GM18951 (cell line): ENCODE results near the gene PLEK.

Experiments
- POLR2A ChIP-seq: IDR thresholded peaks from 4 replicates; pipeline ENCODE4 v1.6.1; 2011; ENCODE audit warnings: mild to moderate bottlenecking; ENCODE audit not compliant: insufficient read length, insufficient read depth; ENCODE audit errors: extremely low read depth
- in situ Hi-C: fragments of 300-500 bp; cut with MboI; formaldehyde crosslinking; loops from one replicate; pipeline ENCODE4 v1.12.0; 2022; ENCODE audit warnings: low sequenced_read_pairs, mixed read lengths, inconsistent platforms; ENCODE audit not compliant: unreplicated experiment

PLEK gene

GRCh38 chr2:68436270-68436669 lies 71.2 kb downstream of the PLEK start:
- TF ChIP-seq POLR2A, result no peak
- in situ Hi-C loops, result loop anchor here (5.0 kb wide), 1 partner anchor 79 kb away; no protein-coding TSS in a partner anchor

DNA sequence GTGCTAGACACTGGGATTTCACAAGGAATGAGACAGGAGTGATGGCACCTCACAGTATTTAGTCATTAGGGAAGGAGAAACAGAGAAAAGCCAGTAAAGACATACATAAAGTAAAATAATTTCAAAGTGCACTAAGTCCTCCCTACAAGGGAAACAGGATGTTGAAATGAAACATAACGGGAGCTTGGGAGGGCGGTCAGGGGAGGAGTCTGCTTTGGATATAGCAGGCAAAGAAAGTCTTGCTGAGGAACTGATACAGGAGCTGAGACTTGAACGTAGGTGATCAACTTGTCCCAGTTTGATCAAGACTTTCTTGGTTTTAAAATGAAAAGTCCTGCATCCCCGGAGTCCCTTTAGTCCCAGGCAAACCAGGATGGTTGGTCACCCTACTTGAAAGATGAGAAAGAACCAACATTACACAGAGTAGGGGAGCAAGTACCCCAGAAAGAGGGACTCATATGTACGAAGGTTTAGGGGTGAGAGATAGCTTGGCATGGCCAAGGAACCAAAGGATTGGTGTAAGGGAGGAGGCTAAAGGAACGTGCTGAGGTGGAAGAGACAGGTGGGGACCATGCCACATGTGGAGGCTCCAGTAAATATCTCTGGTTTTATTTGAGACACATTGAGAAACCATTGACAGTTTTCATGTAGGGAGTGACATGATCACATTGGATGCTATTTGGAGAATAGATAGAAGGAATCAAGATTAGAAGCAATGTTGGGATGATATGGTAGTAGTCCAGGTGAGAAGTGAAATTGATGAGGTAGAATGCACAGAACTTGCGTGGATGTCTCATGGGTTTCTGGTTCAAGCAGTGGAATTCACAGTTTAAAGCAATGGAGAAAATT lies 73.6 kb downstream of the PLEK start:
- in situ Hi-C loops, result loop anchor here (5.0 kb wide), 1 partner anchor 81 kb away; no protein-coding TSS in a partner anchor
- peak; percentile 34 for TF ChIP-seq POLR2A

DNA sequence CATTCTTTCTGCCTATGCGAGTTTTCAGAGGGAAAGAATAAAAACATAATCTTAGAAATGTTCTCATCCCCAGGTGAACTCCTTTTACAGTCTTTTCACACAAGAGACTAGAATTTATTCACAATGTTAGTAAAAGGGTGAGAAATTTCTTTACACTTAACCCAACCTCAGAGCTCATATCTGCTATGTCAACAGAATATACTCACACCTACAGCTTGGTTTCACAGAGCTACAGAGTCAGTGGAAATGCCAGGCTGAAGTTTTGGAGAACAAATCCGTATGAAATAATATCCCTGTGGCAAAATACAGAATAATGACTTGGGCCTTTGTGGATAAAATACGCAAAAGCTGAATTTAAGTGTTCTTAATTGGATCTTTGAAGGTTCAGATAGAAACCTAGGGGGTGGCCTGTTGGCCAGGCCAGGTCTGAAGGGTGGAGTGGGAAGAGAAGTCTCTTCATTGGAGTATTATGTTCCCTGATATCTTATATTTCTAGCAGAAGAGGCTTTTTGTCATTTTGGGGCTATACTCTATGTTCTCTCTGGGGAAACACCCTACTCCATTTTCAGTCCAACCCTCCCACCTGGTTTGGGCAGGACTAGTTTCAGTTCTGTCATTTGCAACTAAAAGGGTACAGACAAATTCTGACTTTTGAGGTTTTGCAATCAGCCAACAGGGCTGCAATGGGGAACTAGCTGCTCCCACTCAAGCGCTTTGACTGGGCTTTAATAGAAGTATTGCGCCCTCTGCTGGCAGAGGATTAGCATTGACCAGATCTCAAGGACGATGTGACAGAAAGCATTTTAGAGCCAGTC lies 76.3 kb downstream of the PLEK start:
- in situ Hi-C loops, result loop anchor here (10.0 kb wide), 2 partner anchors 157 to 317 kb away; no protein-coding TSS in a partner anchor

DNA sequence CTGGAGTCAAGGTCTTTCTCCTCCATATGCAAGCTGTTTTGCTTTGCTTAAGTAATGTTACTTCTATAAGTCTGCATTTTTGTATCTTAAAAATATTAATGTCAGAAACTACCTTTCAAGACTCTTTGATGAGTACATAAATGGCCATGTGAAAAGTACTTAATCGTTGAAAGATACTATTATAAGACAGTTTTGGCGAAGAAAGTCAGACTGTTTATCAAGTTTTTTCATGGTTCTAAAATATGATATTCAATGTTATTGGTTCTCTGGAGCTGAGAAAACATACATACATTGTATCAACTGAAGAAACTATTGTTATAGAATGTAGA lies 76.9 kb downstream of the PLEK start:
- TF ChIP-seq POLR2A, result no peak
- in situ Hi-C loops, result loop anchor here (10.0 kb wide), 2 partner anchors 157 to 317 kb away; no protein-coding TSS in a partner anchor

More for the DNA sequence above, 76.3 kb downstream of the PLEK start:
- TF ChIP-seq POLR2A, result no peak

- in situ Hi-C loops, result loop anchor here (10.0 kb wide), 2 partner anchors 162 to 322 kb away; no protein-coding TSS in a partner anchor
These were observed 81.3 kb downstream of the PLEK start for GRCh38 chr2:68446425-68446824.
